MM.1S (cell line): ENCODE data around the gene CREB3L1.

ENCODE experiments used
- DNase-seq: peaks from one replicate; pipeline ENCODE4 v3.0.0-alpha.2; 2015
- H2AFZ ChIP-seq: fragments of 300-600 bp; sonication (generic); 2 replicates; pipeline ENCODE4 v1.6.0; 2016; ENCODE audit warnings: antibody characterized with exemption, low read length
- H3F3A ChIP-seq: fragments of 300-600 bp; sonication (generic); 2 replicates; pipeline ENCODE4 v1.6.1; 2016; ENCODE audit warnings: mild to moderate bottlenecking, antibody characterized with exemption, low read length, moderate library complexity, mixed read lengths; ENCODE audit not compliant: insufficient read depth
- H3K27ac ChIP-seq: fragments of 300-600 bp; sonication (generic); 2 replicates; pipeline ENCODE4 v1.5.1; 2016; ENCODE audit warnings: mild to moderate bottlenecking, low read length
- H3K27me3 ChIP-seq: fragments of 300-600 bp; sonication (generic); replicated peaks from 2 replicates; pipeline ENCODE4 v1.6.0; 2016; ENCODE audit warnings: low read length; ENCODE audit not compliant: insufficient read depth
- H3K36me3 ChIP-seq: fragments of 300-600 bp; sonication (generic); replicated peaks from 2 replicates; pipeline ENCODE4 v1.6.1; 2016; ENCODE audit warnings: mild to moderate bottlenecking, low read length, mixed read lengths; ENCODE audit not compliant: insufficient read depth
- H3K4me1 ChIP-seq: fragments of 300-600 bp; sonication (generic); 2 replicates; pipeline ENCODE4 v1.6.1; 2016; ENCODE audit warnings: low read length, mixed read lengths
- H3K4me2 ChIP-seq: fragments of 300-600 bp; sonication (generic); 2 replicates; pipeline ENCODE4 v1.6.0; 2016; ENCODE audit warnings: low read depth, low read length
- H3K4me3 ChIP-seq: fragments of 300-600 bp; sonication (generic); 2 replicates; pipeline ENCODE4 v1.5.1; 2016; ENCODE audit warnings: low read length, mixed read lengths
- H3K79me2 ChIP-seq: fragments of 300-600 bp; sonication (generic); 2 replicates; pipeline ENCODE4 v1.6.1; 2016; ENCODE audit warnings: mixed run types, low read length, mixed read lengths
- H3K9ac ChIP-seq: fragments of 300-600 bp; sonication (generic); 2 replicates; pipeline ENCODE4 v1.6.1; 2016; ENCODE audit warnings: low read length, mixed read lengths
- H3K9me2 ChIP-seq: fragments of 300-600 bp; sonication (generic); replicated peaks from 2 replicates; pipeline ENCODE4 v1.6.1; 2016; ENCODE audit warnings: mild to moderate bottlenecking, low read length, mixed read lengths; ENCODE audit not compliant: insufficient read depth
- H3K9me3 ChIP-seq: fragments of 300-600 bp; sonication (generic); replicated peaks from 2 replicates; pipeline ENCODE4 v1.6.1; 2016; ENCODE audit warnings: mild to moderate bottlenecking, low read length, mixed read lengths; ENCODE audit not compliant: insufficient read depth
- H4K20me1 ChIP-seq: fragments of 300-600 bp; sonication (generic); 2 replicates; pipeline ENCODE4 v1.6.1; 2016; ENCODE audit warnings: mild to moderate bottlenecking, low read length, moderate library complexity, mixed read lengths; ENCODE audit not compliant: insufficient read depth
- CTCF ChIP-seq: fragments of 300-600 bp; sonication (generic); IDR thresholded peaks from 2 replicates; pipeline ENCODE4 v1.5.1; 2016; ENCODE audit warnings: antibody characterized with exemption, low read length, mixed read lengths
- EZH2 ChIP-seq: fragments of 300-600 bp; sonication (generic); optimal IDR thresholded peaks from 2 replicates; pipeline ENCODE3; 2017; ENCODE audit warnings: low read depth, mild to moderate bottlenecking, antibody characterized with exemption, low read length, mixed read lengths
- EZH2phosphoT487 ChIP-seq: fragments of 300-600 bp; sonication (generic); IDR thresholded peaks from 2 replicates; pipeline ENCODE4 v1.6.1; 2018; ENCODE audit warnings: antibody characterized with exemption, low read length

CREB3L1 gene

GRCh38 chr11:46290598-46291309 lies 13.3 kb downstream of the CREB3L1 start:
- H3K4me1 ChIP-seq, result no peaks in the 10 kb centered on the region
- TF ChIP-seq EZH2, result no peak
- no peak for TF ChIP-seq CTCF
- TF ChIP-seq EZH2phosphoT487, result no peak
- H3K27me3 ChIP-seq, result peaks cover 36% of the 10 kb centered on the region
- no peaks in the 10 kb centered on the region for H4K20me1 ChIP-seq
- no peaks in the 10 kb centered on the region for H3F3A ChIP-seq
- no peak overlapping the region for H3K9ac ChIP-seq
- no peak for DNase-seq
- no peaks in the 10 kb centered on the region for H3K9me2 ChIP-seq
- H3K79me2 ChIP-seq, result no peaks in the 10 kb centered on the region
- H3K4me3 ChIP-seq, result no peak overlapping the region
- H3K4me2 ChIP-seq, result no peak overlapping the region
- H3K27ac ChIP-seq, result no peak overlapping the region
- H2AFZ ChIP-seq, result no peak overlapping the region
- H3K36me3 ChIP-seq, result no peaks in the 10 kb centered on the region
- no peaks in the 10 kb centered on the region for H3K9me3 ChIP-seq

GRCh38 chr11:46291441-46292150 lies 14.1 kb downstream of the CREB3L1 start:
- no peak for DNase-seq
- H2AFZ ChIP-seq, result no peak overlapping the region
- no peak overlapping the region for H3K4me2 ChIP-seq
- no peak for TF ChIP-seq CTCF
- no peak for TF ChIP-seq EZH2phosphoT487
- no peak for TF ChIP-seq EZH2
- H3K4me3 ChIP-seq, result no peak overlapping the region
- no peaks in the 10 kb centered on the region for H3F3A ChIP-seq
- H4K20me1 ChIP-seq, result no peaks in the 10 kb centered on the region
- no peaks in the 10 kb centered on the region for H3K79me2 ChIP-seq
- H3K4me1 ChIP-seq, result no peaks in the 10 kb centered on the region
- H3K9me3 ChIP-seq, result no peaks in the 10 kb centered on the region
- H3K27me3 ChIP-seq, result peaks cover 43% of the 10 kb centered on the region
- H3K9me2 ChIP-seq, result no peaks in the 10 kb centered on the region
- H3K36me3 ChIP-seq, result no peaks in the 10 kb centered on the region
- H3K9ac ChIP-seq, result no peak overlapping the region
- H3K27ac ChIP-seq, result no peak overlapping the region

GRCh38 chr11:46293066-46293465 lies 15.6 kb downstream of the CREB3L1 start:
- no peak overlapping the region for H3K27ac ChIP-seq
- no peak overlapping the region for H3K4me2 ChIP-seq
- no peaks in the 10 kb centered on the region for H3K36me3 ChIP-seq
- H3K27me3 ChIP-seq, result peaks cover 51% of the 10 kb centered on the region
- no peak overlapping the region for H2AFZ ChIP-seq
- H3K9me3 ChIP-seq, result no peaks in the 10 kb centered on the region
- no peak for TF ChIP-seq EZH2phosphoT487
- TF ChIP-seq EZH2, result no peak
- no peak for TF ChIP-seq CTCF
- no peaks in the 10 kb centered on the region for H3F3A ChIP-seq
- no peak overlapping the region for H3K9ac ChIP-seq
- H4K20me1 ChIP-seq, result no peaks in the 10 kb centered on the region
- no peaks in the 10 kb centered on the region for H3K79me2 ChIP-seq
- H3K4me1 ChIP-seq, result no peaks in the 10 kb centered on the region
- H3K4me3 ChIP-seq, result no peak overlapping the region
- no peak for DNase-seq
- no peaks in the 10 kb centered on the region for H3K9me2 ChIP-seq
